Kidney (tissue), 14 donors: ENCODE measurements around the gene WRAP73. TPM values are rescaled to one million over a fixed set of nuclear protein-coding genes. Genes with fewer than 3 reads are reported as not detected.

Experiments
- DNase-seq, 5 donors: peaks; one replicate each; pipeline ENCODE4 v3.0.0-alpha.2; 2013 to 2020
- FAIRE-seq: peaks from 2 replicates; lab custom pipeline; 2012; peaks lifted over from hg19 to GRCh38; lab: Jason Lieb, UNC
- H3K27ac ChIP-seq, 2 donors: one replicate each; pipeline ENCODE4 v1.7.0; 2013; ENCODE audit warnings: low read depth in 2 of 2, low read length in 2 of 2, inconsistent platforms in 1 of 2
- H3K27me3 ChIP-seq: one replicate; pipeline ENCODE4 v1.7.1; 2013; ENCODE audit warnings: low read length, inconsistent platforms; ENCODE audit not compliant: control insufficient read depth, insufficient read depth
- H3K36me3 ChIP-seq, 3 donors: one replicate each; pipeline versions ENCODE4 v1.7.0 to v1.7.1; 2013; ENCODE audit warnings: low read length in 3 of 3, control low read depth in 1 of 3, inconsistent platforms in 1 of 3; ENCODE audit not compliant: insufficient read depth in 3 of 3, control insufficient read depth in 2 of 3
- H3K4me1 ChIP-seq, 3 donors: one replicate each; pipeline versions ENCODE4 v1.7.0 to v1.7.1; 2013; ENCODE audit warnings: low read length in 3 of 3, inconsistent platforms in 1 of 3, low read depth in 1 of 3; ENCODE audit not compliant: control insufficient read depth in 2 of 3, insufficient read depth in 2 of 3
- H3K4me3 ChIP-seq, 3 donors: one replicate each; pipeline versions ENCODE4 v1.7.0 to v1.8.1; 2013; ENCODE audit warnings: low read length in 3 of 3, control low read depth in 1 of 3, inconsistent platforms in 1 of 3
- H3K9ac ChIP-seq, 3 donors: one replicate each; pipeline versions ENCODE4 v1.7.0 to v1.7.1; 2013; ENCODE audit warnings: low read length in 3 of 3, control low read depth in 1 of 3, inconsistent platforms in 1 of 3
- H3K9me3 ChIP-seq, 3 donors: one replicate each; pipeline versions ENCODE4 v1.7.0 to v1.7.1; 2013; ENCODE audit warnings: low read length in 3 of 3, control low read depth in 1 of 3, inconsistent platforms in 1 of 3; ENCODE audit not compliant: control insufficient read depth in 2 of 3, insufficient read depth in 1 of 3
- CTCF ChIP-seq: IDR thresholded peaks from 3 replicates; pipeline ENCODE4 v1.5.1; 2012; ENCODE audit warnings: mild to moderate bottlenecking, moderate library complexity, borderline replicate concordance; ENCODE audit not compliant: insufficient read depth; ENCODE audit errors: extremely low read depth
- intact Hi-C: fragments of 100-400 bp; cut with DNase I; formaldehyde crosslinking; loops from one replicate; pipeline ENCODE4 v1.11.1; 2022
- polyA plus RNA-seq: library from polyadenylated mRNA; stranded (reverse); fragments of 350-450 nt; fragmentation: Illumina TruSeq; extraction: RNeasy Lipid Tissue Mini Kit (QIAGEN cat#74804); gene quantifications from one replicate; pipeline ENCODE4 v1.2.3, GENCODE V29; 2014; ENCODE audit warnings: low read depth, low replicate concordance; ENCODE audit not compliant: insufficient read depth
- total RNA-seq: library from RNA; stranded (reverse); fragmentation: NEBNext Ultra II Directional; extraction: Animal tissue kit (Norgen Biotek cat#: 25700); gene quantifications from one replicate; pipeline ENCODE4 v1.2.1, GENCODE V29; 2021
- donor health status: control.
- donor health status: control.
- donor health status: control.
- donor health status: control.
- donor health status: control.
- donor health status: DM: yes; HTN: yes; CAD: no.
- donor health status: Normal renal cell carcinoma (clear cell type).

Gene WRAP73
- total and polyA plus RNA-seq, 2 donors from 2014 or later: 18.4 to 19.6 TPM

GRCh38 chr1:3599816-3600215 lies 50.1 kb downstream of the WRAP73 start:
- H3K9me3 ChIP-seq: no peaks in the 10 kb centered on the region
- no peak for TF ChIP-seq CTCF
- no peaks in the 10 kb centered on the region for H3K4me1 ChIP-seq
- no peak for DNase-seq
- H3K27me3 ChIP-seq: no peaks in the 10 kb centered on the region
- no peaks in the 10 kb centered on the region for H3K36me3 ChIP-seq
- FAIRE-seq: no peak
- H3K9ac ChIP-seq: no peak overlapping the region
- H3K4me3 ChIP-seq: no peak overlapping the region
- intact Hi-C loops: no loop called here
- no peak overlapping the region for H3K27ac ChIP-seq

GRCh38 chr1:3599286-3599811 lies 50.6 kb downstream of the WRAP73 start:
- no peaks in the 10 kb centered on the region for H3K4me1 ChIP-seq
- intact Hi-C loops: no loop called here
- DNase-seq (no peak), FAIRE-seq (no peak)
- no peak overlapping the region for H3K9ac ChIP-seq
- no peaks in the 10 kb centered on the region for H3K9me3 ChIP-seq
- H3K27ac ChIP-seq: no peak overlapping the region
- no peaks in the 10 kb centered on the region for H3K36me3 ChIP-seq
- H3K4me3 ChIP-seq: no peak overlapping the region
- no peak for TF ChIP-seq CTCF
- no peaks in the 10 kb centered on the region for H3K27me3 ChIP-seq

- FAIRE-seq (no peak), DNase-seq (peak in 4 of 5 donors; percentile 68 to 90 (median 70))
- intact Hi-C loops: no loop called here
- Histone ChIP-seq H3K27ac (no peak overlapping the region), H3K9ac (no peak overlapping the region), H3K27me3 (no peaks in the 10 kb centered on the region), H3K36me3 (no peaks in the 10 kb centered on the region), H3K9me3 (no peaks in the 10 kb centered on the region), H3K4me1 (no peaks in the 10 kb centered on the region), H3K4me3 (no peak overlapping the region)
- TF ChIP-seq CTCF: no peak
Measured at GRCh38 chr1:3598522-3599285, 51.2 kb downstream of the WRAP73 start.
